SH-SY5Y (cell line): ENCODE data around the gene TNFAIP8L3.

Source experiments
- GATA2 ChIP-seq: IDR thresholded peaks from 2 replicates; pipeline ENCODE4 v1.6.1; 2011; ENCODE audit warnings: mild to moderate bottlenecking, low read depth, low read length
- GATA3 ChIP-seq: IDR thresholded peaks from 2 replicates; pipeline ENCODE4 v1.6.1; 2011; ENCODE audit warnings: low read depth, mild to moderate bottlenecking, low read length, moderate library complexity

TNFAIP8L3 gene

DNA sequence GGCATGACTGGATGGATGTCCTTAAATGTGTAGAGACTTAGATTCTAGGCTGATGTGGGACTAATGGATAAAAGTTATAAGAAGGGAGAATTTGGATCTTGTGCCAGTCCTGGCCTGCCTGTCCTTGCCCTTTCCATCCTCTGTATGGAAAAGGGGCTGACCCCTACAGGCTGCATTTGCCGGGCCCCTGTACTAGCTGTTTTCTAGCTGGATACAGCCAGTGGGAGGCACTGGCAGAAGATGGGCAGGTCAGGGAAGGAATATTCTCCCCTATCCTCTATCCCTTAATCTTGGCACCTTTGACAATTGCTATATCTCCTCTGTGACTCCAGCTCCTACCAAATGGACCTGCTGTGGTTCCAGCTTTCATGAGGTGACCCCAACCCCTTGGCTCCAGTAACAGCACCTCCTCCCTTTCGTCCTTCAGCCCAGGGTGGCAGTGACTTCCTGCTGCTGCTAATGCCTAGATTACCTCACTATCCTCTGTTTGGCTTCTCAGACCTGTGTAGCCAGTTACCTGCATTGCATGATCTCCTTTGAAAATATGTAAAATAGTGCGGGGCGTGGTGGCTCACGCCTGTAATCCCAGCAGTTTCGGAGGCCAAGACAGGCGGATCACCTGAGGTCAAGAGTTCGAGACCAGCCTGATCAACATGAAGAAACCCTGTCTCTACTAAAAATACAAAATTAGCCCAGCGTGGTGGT, 6.2 kb upstream of the TNFAIP8L3 start:
- TF ChIP-seq GATA3: no peak
- TF ChIP-seq GATA2: no peak

DNA sequence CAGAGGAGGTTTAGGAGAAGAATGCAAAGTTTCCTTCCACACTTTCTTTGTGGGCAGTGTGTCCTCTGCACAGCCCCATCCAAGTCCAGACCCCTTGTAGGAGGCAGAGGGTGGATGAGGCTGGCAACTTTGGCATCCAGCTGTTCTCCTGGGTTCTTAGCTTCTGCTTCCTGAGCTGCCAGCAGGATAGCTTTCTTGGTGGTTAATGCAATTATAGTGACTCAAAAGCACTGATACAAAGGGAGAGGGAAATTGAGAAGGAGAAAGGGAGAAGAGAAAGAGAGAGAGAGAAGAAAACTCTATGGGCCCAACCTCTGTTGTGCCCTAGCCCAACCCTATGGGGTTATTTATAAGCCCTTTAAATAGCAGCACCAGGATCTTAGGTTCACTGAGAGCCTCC, 4.5 kb upstream of the TNFAIP8L3 start:
- no peak for TF ChIP-seq GATA3
- TF ChIP-seq GATA2: no peak

DNA sequence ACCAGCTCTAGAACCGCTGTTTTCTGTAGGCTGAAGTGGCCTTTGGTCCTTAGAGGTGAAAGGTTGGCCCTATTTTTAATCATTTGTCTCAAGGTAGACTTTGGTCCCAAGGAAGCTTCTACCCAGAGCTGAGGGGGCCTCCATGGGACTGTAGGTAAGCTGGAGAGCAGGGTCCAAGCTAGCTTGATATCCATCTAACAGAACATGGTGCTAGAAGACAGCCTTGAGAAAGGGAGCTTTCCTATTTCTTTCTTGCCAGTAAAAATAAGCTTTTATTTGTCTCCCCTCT, 3.6 kb upstream of the TNFAIP8L3 start:
- TF ChIP-seq GATA3 (no peak), GATA2 (no peak)

DNA sequence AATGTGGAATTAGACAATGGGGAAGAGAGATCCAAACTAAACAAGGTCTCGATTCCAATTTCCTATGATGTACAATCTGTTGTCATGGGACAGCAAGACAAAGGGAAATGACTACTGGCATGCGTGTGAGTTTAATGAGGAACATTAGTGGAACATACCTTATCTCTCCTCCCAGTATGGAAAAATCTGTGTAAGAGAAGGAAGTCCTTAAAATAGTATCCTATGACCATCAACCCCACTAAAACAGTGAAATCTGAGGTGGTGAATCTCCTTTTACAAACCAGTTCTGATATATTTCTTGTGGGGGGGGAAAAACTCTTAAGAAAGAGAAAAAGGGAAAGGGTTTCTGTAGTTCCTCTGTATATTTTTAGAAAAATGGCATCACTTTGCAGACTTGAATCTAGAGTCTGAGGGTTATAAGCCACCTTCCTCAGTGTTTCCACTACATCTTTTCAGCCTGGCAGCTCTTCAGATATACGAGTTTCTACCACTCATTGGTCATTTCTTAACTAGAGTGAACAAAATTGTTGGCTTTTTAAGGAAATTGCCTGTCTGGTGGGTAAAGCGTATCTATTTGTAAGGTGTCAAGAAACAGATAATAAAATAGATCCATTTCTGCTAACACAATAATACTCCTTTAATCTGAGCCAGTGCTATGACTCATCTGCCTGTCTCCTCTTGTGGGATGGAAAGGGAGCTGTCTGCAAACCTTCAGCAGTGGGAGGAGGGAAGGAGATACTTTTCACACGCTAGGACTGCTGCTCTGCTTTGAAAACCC, 3.0 kb upstream of the TNFAIP8L3 start:
- TF ChIP-seq GATA2: no peak
- TF ChIP-seq GATA3: no peak

DNA sequence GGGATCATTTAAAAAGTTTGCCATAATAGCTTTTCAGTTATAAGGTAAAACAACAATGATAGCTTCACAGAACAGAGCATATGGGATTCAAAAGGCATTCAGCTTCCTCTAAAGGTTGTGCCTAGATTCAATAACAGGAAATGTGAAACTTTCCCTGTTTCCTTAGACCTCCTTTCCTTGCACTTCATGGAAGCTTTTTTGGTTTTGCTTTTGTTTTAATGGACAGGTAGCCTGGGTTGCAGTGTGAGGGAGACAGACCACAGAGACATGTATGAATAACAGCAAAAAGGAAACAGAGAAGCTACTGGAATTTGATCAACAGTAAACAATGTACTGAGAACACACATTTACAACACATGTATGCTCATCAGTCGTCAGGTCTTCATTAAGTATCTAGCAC, 2.3 kb upstream of the TNFAIP8L3 start:
- TF ChIP-seq GATA3 (no peak), GATA2 (no peak)

DNA sequence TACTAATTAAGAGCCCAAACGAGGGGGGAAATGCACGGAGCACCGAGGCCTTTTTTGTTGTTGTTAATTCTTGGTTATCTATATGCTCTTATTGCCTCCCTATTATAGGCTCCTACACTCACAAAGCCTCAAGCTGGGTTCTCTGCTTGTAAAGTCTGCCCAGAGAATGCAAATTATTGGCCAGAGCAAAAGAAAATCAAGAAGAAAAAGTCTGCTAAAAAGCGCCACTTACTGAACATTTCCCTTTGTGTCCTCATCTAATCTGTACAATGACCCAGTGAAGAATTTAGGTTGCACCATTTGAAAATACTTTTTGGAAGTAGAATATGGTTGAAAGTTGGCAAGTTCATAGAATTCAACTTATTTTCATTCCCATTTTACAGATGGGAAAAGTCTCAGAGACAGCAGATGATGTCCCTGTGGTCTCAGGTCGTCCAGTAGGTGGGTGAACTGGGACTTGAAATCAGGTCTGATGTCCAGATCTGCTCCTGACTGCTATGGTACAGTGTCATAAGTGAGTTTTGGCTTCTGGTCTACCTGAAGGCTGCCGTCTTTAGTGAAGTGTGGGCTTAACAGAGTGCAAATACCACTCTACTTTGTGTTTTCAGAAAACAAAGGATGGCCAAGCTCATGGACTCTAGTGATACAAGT, 1.1 kb upstream of the TNFAIP8L3 start:
- TF ChIP-seq GATA2 (no peak), GATA3 (no peak)

DNA sequence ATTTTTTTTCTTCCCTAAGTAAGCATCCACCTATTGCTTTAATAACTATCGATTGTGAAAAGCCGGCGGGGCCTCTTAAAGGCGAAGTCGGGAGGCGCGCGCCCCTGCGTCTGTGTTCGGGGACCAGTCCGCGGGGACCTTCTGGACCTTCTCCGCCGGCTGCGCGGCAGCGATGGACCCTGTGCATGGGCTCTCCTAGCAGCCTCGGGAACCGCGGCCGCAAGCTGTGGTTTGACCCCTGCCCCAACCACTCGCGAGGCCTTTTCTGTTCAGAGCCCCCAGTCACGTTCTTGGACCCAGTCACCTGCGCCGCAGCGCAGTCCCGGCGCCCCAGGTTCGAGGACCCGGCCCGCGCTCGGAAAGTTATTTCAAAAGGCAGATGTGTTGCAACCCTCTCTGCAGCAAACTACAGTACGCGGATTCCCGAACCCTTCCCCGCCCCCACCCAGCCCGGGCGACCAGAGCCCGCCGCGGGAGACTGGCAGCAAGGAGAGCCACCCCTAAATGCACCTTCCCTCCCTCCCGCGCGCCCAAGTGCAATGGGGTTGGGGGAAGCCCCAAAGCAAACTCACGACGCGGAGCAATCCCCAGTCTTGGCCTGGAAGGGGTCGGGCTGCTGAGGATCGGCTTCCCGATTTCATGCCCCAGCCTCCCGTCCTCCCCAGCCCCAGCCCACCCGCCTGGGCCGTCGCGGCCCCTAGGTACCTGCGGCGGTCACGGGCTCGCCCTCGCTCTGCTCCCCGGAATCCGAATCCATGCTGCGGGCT, 684 bp downstream of the TNFAIP8L3 start:
- TF ChIP-seq GATA3 (no peak), GATA2 (no peak)

DNA sequence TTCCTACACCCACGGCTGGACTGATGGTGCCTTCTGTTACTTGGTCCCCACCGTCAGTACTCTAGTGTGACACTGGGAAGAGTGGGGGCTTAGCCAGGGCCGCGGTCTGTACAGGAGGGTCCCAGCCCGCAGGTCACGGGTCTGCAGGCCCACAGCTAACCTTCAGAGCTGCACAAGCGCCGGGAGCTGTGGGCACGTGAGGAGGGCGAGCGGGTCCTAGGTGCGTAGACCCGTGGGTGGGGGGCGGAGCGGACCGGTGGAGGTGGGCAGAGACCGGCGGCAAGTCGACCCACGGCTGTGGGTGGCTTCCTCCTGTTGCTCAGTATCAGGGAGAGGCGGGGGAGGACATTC, 1.2 kb downstream of the TNFAIP8L3 start:
- TF ChIP-seq GATA3 (no peak), GATA2 (no peak)

DNA sequence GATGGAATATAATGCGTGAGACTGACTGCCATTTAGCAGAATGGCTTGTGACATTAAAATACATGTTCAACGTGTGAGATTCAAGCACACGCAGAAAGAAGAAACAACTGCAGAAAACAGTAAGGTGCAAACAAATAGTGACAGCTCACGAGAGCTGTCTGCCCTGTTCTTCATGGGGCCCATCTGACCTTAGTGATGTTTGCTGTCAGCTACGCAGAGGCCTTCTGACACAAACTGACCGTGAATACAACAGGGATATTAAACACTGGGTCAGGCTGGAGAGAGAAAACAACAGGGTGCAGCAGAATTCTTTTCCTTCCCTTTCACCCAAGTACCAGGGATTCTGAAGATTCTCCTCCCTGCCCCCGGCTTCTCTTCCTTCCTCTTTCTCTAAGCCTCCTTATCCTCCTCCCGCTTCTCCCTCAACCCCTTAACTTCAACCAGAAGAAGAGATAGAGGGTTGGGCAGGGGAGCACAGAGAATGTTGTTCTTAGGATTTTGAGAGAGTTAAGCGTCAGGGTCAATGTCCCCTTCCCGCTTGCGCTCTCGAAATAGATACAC, 2.1 kb downstream of the TNFAIP8L3 start:
- TF ChIP-seq GATA2: no peak
- TF ChIP-seq GATA3: no peak

DNA sequence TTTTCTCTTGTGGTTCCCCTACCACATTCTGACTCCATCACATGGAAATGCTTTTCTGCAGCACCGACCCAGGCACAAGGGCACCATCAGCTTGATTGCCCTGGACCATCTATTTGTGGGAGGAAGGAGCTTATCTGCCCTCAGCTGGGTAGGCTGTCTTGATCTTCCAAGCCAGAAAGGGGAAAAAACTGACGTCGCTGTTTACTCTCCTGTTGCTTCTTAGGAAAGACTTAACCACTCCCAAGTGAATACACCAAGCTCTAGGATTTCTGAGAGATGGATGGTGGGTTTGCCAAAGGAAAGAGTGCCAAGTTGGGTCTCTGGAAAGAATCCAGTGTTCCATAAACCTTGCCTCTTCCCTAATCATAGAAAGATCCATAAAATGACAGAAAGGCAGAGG, 4.0 kb downstream of the TNFAIP8L3 start:
- no peak for TF ChIP-seq GATA2
- TF ChIP-seq GATA3: no peak

DNA sequence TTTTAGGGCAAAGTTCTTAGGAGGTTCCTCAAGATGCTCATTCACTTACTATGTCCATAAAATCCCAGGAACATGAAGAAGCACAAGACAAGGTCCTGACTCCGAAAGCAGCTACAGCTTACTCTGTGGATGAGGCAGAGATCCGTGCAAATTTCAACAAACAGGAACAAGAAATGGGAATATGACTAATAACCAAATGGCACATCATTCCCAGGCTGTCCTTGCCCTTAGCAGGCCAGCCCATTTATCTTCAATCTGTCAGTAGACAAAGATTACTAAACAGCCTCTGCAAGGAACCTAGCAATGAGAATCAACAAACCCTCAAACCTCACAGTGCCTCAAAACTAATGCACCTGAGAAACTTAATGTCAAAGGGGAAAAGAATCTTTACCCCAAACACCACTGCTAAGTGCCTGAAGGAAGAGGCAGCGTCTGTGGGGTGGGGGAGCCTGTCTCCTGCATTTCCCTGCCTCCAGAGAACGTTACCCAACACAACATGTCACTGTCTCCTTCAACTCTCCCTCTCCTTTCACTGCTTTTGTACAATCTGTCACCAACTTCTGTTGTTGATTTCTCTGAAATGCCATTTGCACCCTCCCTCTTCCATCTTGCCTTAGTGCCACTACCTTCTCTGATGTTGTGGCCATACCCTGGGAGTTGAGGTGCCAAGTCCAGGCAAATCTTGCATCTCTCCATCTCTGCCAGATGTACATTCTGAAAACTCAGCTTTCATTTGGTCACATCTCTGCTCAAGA, 4.8 kb downstream of the TNFAIP8L3 start:
- TF ChIP-seq GATA2: no peak
- TF ChIP-seq GATA3: no peak

DNA sequence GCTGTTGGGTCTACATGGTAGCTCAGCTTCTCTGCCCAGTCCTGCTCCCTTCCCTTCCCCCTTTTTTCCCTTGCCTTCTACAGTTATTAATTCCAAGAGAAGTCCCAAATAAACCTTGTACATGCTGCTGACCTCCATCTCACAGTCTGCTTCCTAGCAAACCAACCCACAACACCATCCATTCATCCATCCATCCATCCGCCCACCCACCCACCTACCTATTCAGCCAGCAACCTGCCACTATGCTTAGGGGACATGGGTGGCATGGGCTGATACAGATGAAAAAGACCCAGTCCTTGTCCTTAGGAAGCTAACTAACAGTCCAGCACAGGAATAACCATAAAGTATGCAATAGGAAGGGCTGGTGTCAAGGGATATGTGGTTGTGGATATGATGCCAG, 5.7 kb downstream of the TNFAIP8L3 start:
- TF ChIP-seq GATA2: no peak
- TF ChIP-seq GATA3: no peak

DNA sequence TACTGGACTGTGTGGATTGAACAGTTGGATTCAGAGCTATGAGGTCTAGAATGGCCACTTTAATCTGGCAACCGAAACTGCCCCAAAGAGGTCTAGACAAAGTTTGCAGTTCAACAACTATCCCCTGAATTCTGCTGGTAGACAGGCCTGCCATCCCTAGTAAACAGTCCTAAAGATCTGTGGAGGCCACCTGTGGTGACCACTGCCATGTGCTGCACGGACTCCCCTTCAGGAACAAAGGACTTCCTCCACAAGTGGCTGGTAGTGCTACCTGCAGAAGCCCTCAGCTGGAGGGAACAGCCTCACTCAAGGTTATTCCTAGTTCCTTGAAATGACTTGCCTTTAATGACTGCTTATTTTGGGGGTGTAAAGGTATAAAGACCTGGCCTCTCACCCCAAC, 6.1 kb downstream of the TNFAIP8L3 start:
- TF ChIP-seq GATA3 (no peak), GATA2 (no peak)
